ENCODE measurements around the gene EIF4B. TPM values are rescaled to one million over a fixed set of nuclear protein-coding genes. Genes with fewer than 3 reads are reported as not detected.

Gene EIF4B
- total and polyA plus RNA-seq, 9 of the 15 experiments (the other 6 are each of a cell fraction or from before 2014, with no cell fraction given): 138 to 669 (median 552) TPM

- TF ChIP-seq MAZ (CRISPR knock-in tag; conservative IDR thresholded peaks at IDR 0.05 in 1 of 2, IDR thresholded peaks at IDR 0.05 in 1 of 2): peak; percentile 52 to 79; a peak in 3 of 4 replicates
Measured at GRCh38 chr12:53046655-53047220, 40.5 kb downstream of the EIF4B start (continued).

- FAIRE-seq (no peak), DNase-seq (ENCODE audit: extremely low read depth in 1 of 4, low spot score in 3 of 4) (peak; percentile 80 to 94 (median 94)), ATAC-seq (peak; percentile 61)
- in situ Hi-C loops (cut with MboI): no loop called here
- ChIA-PET CTCF (ENCODE audit: low intra/inter-chr PET ratio) (interaction anchor here (0.5 to 0.6 kb wide), 3 partner anchors 40 to 432 kb away, joined by 3 to 4 read pairs (median 4); partner anchors contain the start of gene IGFBP6), POLR2A (interaction anchor here (0.6 to 3.8 kb wide), 8 partner anchors 8 to 463 kb away, joined by 3 to 20 read pairs (median 4); no protein-coding TSS in a partner anchor)
- H4K20me1 ChIP-seq (replicated peaks; ENCODE audit: control insufficient read depth, insufficient read depth, low read length): peaks cover 4% of the 10 kb centered on the region
- H3K4me3 ChIP-seq: peak overlapping the region; percentile 67
- H3K27me3 ChIP-seq (ENCODE audit: control insufficient read depth in 2 of 2, insufficient read depth in 2 of 2, low read length in 2 of 2): no peaks in the 10 kb centered on the region
- H3K4me2 ChIP-seq (ENCODE audit: insufficient read depth, low read length): peak overlapping the region; percentile 14; the same call in 1 of the 2 replicates
- peak overlapping the region; percentile 50 for H2AFZ ChIP-seq (ENCODE audit: low read depth, low read length)
- H3K4me1 ChIP-seq (replicated peaks in 1 of 2; ENCODE audit: control insufficient read depth in 2 of 2, insufficient read depth in 2 of 2, low read length in 2 of 2): peaks cover 60 to 73% of the 10 kb centered on the region in 2 experiments
- peaks cover 4% of the 10 kb centered on the region; the same call in 1 of the 3 replicates for H3K79me2 ChIP-seq (ENCODE audit: control insufficient read depth, insufficient read depth, low read length)
- H3K9me1 ChIP-seq (ENCODE audit: control insufficient read depth, insufficient read depth, low read length): no peaks in the 10 kb centered on the region
- H3K9me3 ChIP-seq (replicated peaks; ENCODE audit: control insufficient read depth, insufficient read depth, low read depth, low read length): no peaks in the 10 kb centered on the region
- BruUV-seq (replicated peaks): no TSS peak
- 11% methylated on average over 15 of the region's 94 CpGs for WGBS (ENCODE audit: insufficient coverage, low coverage, missing lambda C conversion rate)
- peak overlapping the region; percentile 88; the same call in 1 of the 3 replicates for H3K27ac ChIP-seq (ENCODE audit: extremely low read depth, low read depth, low read length)
- H3K36me3 ChIP-seq (ENCODE audit: control insufficient read depth, insufficient read depth, low read length): peaks cover 6% of the 10 kb centered on the region; the same call in 2 of the 3 replicates
- peak overlapping the region in 1 of 2 experiments; percentile 99; a peak in 3 of 4 replicates for H3K9ac ChIP-seq (ENCODE audit: insufficient read depth in 1 of 2, low read depth in 2 of 2, low read length in 2 of 2)
- intact Hi-C loops (cut with micrococcal nuclease): loop anchor here (5.0 kb wide), 1 partner anchor 40 kb away; the partner anchor contains the start of gene EIF4B
- peak; percentile 91 for TF ChIP-seq HNRNPL (IDR thresholded peaks at IDR 0.05; ENCODE audit: low read depth, low read length)
- TF ChIP-seq KHSRP (IDR thresholded peaks at IDR 0.05): no peak
- TF ChIP-seq ZNF778 (CRISPR knock-in tag; IDR thresholded peaks at IDR 0.05): no peak
- TF ChIP-seq ZSCAN32 (CRISPR knock-in tag; IDR thresholded peaks at IDR 0.05): no peak
- TF ChIP-seq SRSF3 (IDR thresholded peaks at IDR 0.05; ENCODE audit: insufficient read depth, low read length): 0 out of 2 replicates have a peak, but pooled peaks have one; percentile 30
- no peak for TF ChIP-seq HIVEP1 (CRISPR knock-in tag; IDR thresholded peaks at IDR 0.05)
- no peak for TF ChIP-seq RBM17 (IDR thresholded peaks at IDR 0.05; ENCODE audit: borderline replicate concordance, low read depth, low read length)
- TF ChIP-seq RFX1 (IDR thresholded peaks at IDR 0.05): no peak
- TF ChIP-seq HES1 (IDR thresholded peaks at IDR 0.05; ENCODE audit: low read depth): no peak
- peak; percentile 63; the same call in 1 of the 2 replicates for TF ChIP-seq ZNF395 (CRISPR knock-in tag; IDR thresholded peaks at IDR 0.05)
- no peak for TF ChIP-seq HNRNPK (IDR thresholded peaks at IDR 0.05; ENCODE audit: low read depth, low read length, poor library complexity, severe bottlenecking)
- TF ChIP-seq ZNF589 (CRISPR knock-in tag; IDR thresholded peaks at IDR 0.05; ENCODE audit: low read depth): peak; percentile 37; the same call in 1 of the 2 replicates
- no peak for TF ChIP-seq ZNF584 (CRISPR knock-in tag; IDR thresholded peaks at IDR 0.05; ENCODE audit: low read depth)
- TF ChIP-seq KLF6 (CRISPR knock-in tag; IDR thresholded peaks at IDR 0.05; ENCODE audit: borderline replicate concordance): no peak
- no peak; the same call in 1 of the 2 replicates for TF ChIP-seq FOXP1 (CRISPR knock-in tag; IDR thresholded peaks at IDR 0.05)
Measured at GRCh38 chr12:53047221-53048032, 41.2 kb downstream of the EIF4B start.
